Gastroesophageal sphincter (tissue), 3 donors: ENCODE results near the gene DHX8.

Source experiments
- CTCF ChIP-seq, 4 experiments: fragments of 200-600 bp in 2 of 4; fragments of 450-650 bp in 2 of 4; sonication (generic) in 1 of 4; IDR thresholded peaks; one replicate each; pipeline ENCODE4 v1.5.1; 2017 to 2019; ENCODE audit warnings: antibody characterized with exemption in 4 of 4, mild to moderate bottlenecking in 2 of 4, moderate library complexity in 2 of 4
- EP300 ChIP-seq: sonication (generic); formaldehyde crosslinking; IDR thresholded peaks from one replicate; pipeline ENCODE4 v1.6.1; 2017; ENCODE audit warnings: antibody characterized with exemption, mild to moderate bottlenecking
- POLR2AphosphoS5 ChIP-seq: sonication (generic); formaldehyde crosslinking; IDR thresholded peaks from one replicate; pipeline ENCODE4 v1.6.1; 2017; ENCODE audit warnings: antibody characterized with exemption

- TF ChIP-seq CTCF (IDR thresholded peaks at IDR 0.05) (no peak), POLR2AphosphoS5 (no peak), EP300 (no peak)
Observed at GRCh38 chr17:43528319-43528987, 44.7 kb downstream of the DHX8 start.
